Ishikawa (cell line): ENCODE data around the gene OXA1L.

Source experiments
- CEBPB ChIP-seq: IDR thresholded peaks from 2 replicates; pipeline ENCODE4 v1.6.1; 2012
- CREB1 ChIP-seq: IDR thresholded peaks from 2 replicates; pipeline ENCODE4 v1.6.1; 2012; ENCODE audit warnings: low read depth
- EGR1 ChIP-seq: IDR thresholded peaks from 2 replicates; pipeline ENCODE4 v1.6.1; 2012
- EP300 ChIP-seq: IDR thresholded peaks from 2 replicates; pipeline ENCODE4 v1.6.1; 2012; ENCODE audit warnings: borderline replicate concordance
- FOXM1 ChIP-seq: IDR thresholded peaks from 2 replicates; pipeline ENCODE4 v1.6.1; 2012; ENCODE audit warnings: low read depth, borderline replicate concordance
- MAX ChIP-seq: IDR thresholded peaks from 2 replicates; pipeline ENCODE4 v1.6.1; 2012
- NFIC ChIP-seq: IDR thresholded peaks from 2 replicates; pipeline ENCODE4 v1.6.1; 2012
- RAD21 ChIP-seq: IDR thresholded peaks from 2 replicates; pipeline ENCODE4 v1.6.1; 2012; ENCODE audit warnings: low read depth
- TAF1 ChIP-seq: IDR thresholded peaks from 2 replicates; pipeline ENCODE4 v1.6.1; 2012; ENCODE audit warnings: low read depth, mild to moderate bottlenecking
- TCF12 ChIP-seq: IDR thresholded peaks from 2 replicates; pipeline ENCODE4 v1.6.1; 2012; ENCODE audit warnings: low read depth
- TEAD4 ChIP-seq: IDR thresholded peaks from 2 replicates; pipeline ENCODE4 v1.6.1; 2012
- YY1 ChIP-seq: IDR thresholded peaks from 2 replicates; pipeline ENCODE4 v1.6.1; 2012; ENCODE audit warnings: low read depth
- ZBTB7A ChIP-seq: IDR thresholded peaks from 2 replicates; pipeline ENCODE4 v1.6.1; 2012; ENCODE audit warnings: low read depth
- TF ChIP-seq, protein P1 (sequence below): IDR thresholded peaks from 2 replicates; pipeline ENCODE4 v1.6.1; 2012; ENCODE audit warnings: low read depth, mild to moderate bottlenecking
- TF ChIP-seq, protein P2 (sequence below): IDR thresholded peaks from 2 replicates; pipeline ENCODE4 v1.6.1; 2012

Gene OXA1L

DNA sequence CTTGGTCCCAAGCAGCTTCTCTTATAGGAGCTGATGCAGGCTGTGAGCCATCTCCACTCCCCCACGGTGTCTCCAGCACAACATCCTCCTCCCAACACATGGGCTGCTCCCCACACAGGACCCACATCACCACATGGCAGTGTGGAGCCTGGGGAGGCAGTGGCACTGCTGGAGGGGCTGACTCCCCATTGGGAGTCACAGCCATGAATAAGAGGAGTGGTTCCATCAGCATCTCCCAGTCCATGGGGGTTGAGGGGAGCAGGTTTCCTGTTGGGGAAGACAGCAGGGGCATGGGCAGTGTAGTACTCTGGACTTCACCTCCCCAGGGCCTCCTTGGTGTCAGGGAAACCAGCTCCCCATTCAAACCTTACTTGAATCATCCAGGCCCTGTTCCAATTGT, 40.5 kb upstream of the OXA1L start:
- TF ChIP-seq TAF1 = no peak
- TF ChIP-seq TEAD4 = no peak
- no peak for TF ChIP-seq CREB1
- TF ChIP-seq EGR1 = no peak
- no peak for TF ChIP-seq MAX
- no peak for TF ChIP-seq YY1
- no peak for TF ChIP-seq NFIC
- TF ChIP-seq RAD21 = no peak
- TF ChIP-seq, protein P1, sequence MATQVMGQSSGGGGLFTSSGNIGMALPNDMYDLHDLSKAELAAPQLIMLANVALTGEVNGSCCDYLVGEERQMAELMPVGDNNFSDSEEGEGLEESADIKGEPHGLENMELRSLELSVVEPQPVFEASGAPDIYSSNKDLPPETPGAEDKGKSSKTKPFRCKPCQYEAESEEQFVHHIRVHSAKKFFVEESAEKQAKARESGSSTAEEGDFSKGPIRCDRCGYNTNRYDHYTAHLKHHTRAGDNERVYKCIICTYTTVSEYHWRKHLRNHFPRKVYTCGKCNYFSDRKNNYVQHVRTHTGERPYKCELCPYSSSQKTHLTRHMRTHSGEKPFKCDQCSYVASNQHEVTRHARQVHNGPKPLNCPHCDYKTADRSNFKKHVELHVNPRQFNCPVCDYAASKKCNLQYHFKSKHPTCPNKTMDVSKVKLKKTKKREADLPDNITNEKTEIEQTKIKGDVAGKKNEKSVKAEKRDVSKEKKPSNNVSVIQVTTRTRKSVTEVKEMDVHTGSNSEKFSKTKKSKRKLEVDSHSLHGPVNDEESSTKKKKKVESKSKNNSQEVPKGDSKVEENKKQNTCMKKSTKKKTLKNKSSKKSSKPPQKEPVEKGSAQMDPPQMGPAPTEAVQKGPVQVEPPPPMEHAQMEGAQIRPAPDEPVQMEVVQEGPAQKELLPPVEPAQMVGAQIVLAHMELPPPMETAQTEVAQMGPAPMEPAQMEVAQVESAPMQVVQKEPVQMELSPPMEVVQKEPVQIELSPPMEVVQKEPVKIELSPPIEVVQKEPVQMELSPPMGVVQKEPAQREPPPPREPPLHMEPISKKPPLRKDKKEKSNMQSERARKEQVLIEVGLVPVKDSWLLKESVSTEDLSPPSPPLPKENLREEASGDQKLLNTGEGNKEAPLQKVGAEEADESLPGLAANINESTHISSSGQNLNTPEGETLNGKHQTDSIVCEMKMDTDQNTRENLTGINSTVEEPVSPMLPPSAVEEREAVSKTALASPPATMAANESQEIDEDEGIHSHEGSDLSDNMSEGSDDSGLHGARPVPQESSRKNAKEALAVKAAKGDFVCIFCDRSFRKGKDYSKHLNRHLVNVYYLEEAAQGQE = no peak
- no peak for TF ChIP-seq EP300
- TF ChIP-seq, protein P2, sequence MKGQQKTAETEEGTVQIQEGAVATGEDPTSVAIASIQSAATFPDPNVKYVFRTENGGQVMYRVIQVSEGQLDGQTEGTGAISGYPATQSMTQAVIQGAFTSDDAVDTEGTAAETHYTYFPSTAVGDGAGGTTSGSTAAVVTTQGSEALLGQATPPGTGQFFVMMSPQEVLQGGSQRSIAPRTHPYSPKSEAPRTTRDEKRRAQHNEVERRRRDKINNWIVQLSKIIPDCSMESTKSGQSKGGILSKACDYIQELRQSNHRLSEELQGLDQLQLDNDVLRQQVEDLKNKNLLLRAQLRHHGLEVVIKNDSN = no peak
- no peak for TF ChIP-seq FOXM1
- no peak for TF ChIP-seq ZBTB7A
- TF ChIP-seq CEBPB = no peak
- no peak for TF ChIP-seq TCF12

- TF ChIP-seq CEBPB (no peak), EP300 (no peak), TCF12 (no peak), RAD21 (no peak), TEAD4 (no peak), TAF1 (no peak), EGR1 (no peak), MAX (no peak), CREB1 (no peak), YY1 (no peak), NFIC (no peak)
- TF ChIP-seq, protein P1 = no peak
- TF ChIP-seq, protein P2 = no peak
Measured at GRCh38 chr14:22733829-22734228, 32.7 kb upstream of the OXA1L start.

DNA sequence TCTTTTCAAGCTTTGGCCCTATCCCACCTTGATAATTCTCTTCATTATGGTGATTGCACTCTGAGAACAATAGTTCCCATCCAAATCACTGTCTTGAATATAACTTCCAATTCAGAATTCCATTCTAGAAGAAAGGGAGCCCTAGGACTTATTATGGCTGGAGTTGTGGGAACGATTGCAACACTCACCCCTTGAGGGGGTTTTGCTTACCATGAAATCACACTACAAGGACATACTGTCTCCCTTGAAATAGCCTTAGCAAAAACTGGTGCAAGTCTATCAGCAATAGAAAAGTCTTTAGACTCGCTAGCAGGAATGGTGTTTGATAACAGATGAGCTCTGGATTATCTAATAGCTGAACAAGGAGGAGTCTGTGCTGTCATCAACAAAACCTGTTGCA, 31.4 kb upstream of the OXA1L start:
- no peak for TF ChIP-seq TAF1

DNA sequence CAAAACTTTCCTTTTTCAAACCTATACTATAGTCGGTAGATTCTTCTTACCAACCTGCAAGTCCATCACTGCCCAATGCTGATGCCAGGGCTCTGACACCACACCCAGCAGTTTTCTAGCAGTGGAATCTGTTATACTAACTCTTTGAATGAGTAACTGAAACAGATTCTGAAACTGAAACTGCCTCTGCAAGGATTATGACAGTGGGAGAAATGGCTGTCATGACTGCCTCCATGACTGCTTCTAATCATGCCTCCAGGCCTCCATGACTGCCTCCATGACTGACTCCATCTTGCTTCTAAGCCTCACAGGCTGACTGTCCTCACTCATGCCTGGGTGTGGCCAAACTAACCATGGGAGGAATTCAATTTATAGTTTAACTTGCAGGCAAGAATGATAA, 29.4 kb upstream of the OXA1L start:
- TF ChIP-seq MAX (no peak), EP300 (no peak), TEAD4 (no peak), YY1 (no peak), NFIC (no peak), RAD21 (no peak), ZBTB7A (no peak), TAF1 (no peak)
- TF ChIP-seq, protein P1 = no peak

- TF ChIP-seq NFIC = no peak
Measured at GRCh38 chr14:22739423-22739822, 27.1 kb upstream of the OXA1L start.
